HG03135 (cell line): ENCODE measurements around the gene TMEM184B.

Experiments
- ATAC-seq: cut with Tn5 transposase; IDR thresholded peaks from one replicate; pipeline ENCODE4 v1.9.1; 2021; ENCODE audit warnings: mild to moderate bottlenecking, moderate library complexity; ENCODE audit not compliant: unreplicated experiment

Gene TMEM184B

GRCh38 chr22:38282397-38282796 is 9.6 kb upstream of the TMEM184B start:
- ATAC-seq, result no peak

- no peak for ATAC-seq
Measured at GRCh38 chr22:38276166-38276565, 3.4 kb upstream of the TMEM184B start.

GRCh38 chr22:38273135-38273826 is 471 bp upstream of the TMEM184B start:
- ATAC-seq, result no peak

GRCh38 chr22:38271927-38272372 is 860 bp downstream of the TMEM184B start:
- peak; percentile 5 for ATAC-seq

GRCh38 chr22:38271101-38271500 is 1.7 kb downstream of the TMEM184B start:
- no peak for ATAC-seq

GRCh38 chr22:38270091-38270992 is 2.5 kb downstream of the TMEM184B start:
- no peak for ATAC-seq

GRCh38 chr22:38269466-38269865 is 3.3 kb downstream of the TMEM184B start:
- ATAC-seq, result no peak

- ATAC-seq, result no peak
Measured at GRCh38 chr22:38267086-38267485, 5.7 kb downstream of the TMEM184B start.

GRCh38 chr22:38266120-38266519 is 6.7 kb downstream of the TMEM184B start:
- no peak for ATAC-seq

GRCh38 chr22:38264322-38264843 is 8.4 kb downstream of the TMEM184B start:
- no peak for ATAC-seq

- no peak for ATAC-seq
Measured at GRCh38 chr22:38262051-38262795, 10.6 kb downstream of the TMEM184B start.

- no peak for ATAC-seq
Measured at GRCh38 chr22:38260761-38261681, 11.8 kb downstream of the TMEM184B start.

- no peak for ATAC-seq
Measured at GRCh38 chr22:38259370-38259769, 13.4 kb downstream of the TMEM184B start.

GRCh38 chr22:38258895-38259294 is 13.9 kb downstream of the TMEM184B start:
- no peak for ATAC-seq

GRCh38 chr22:38257650-38258250 is 15.1 kb downstream of the TMEM184B start:
- no peak for ATAC-seq

GRCh38 chr22:38257181-38257580 is 15.6 kb downstream of the TMEM184B start:
- ATAC-seq, result no peak

- ATAC-seq, result no peak
Measured at GRCh38 chr22:38255697-38256096, 17.1 kb downstream of the TMEM184B start.

- ATAC-seq, result no peak
Measured at GRCh38 chr22:38251341-38251692, 21.5 kb downstream of the TMEM184B start.

GRCh38 chr22:38250643-38251340 is 22.0 kb downstream of the TMEM184B start:
- no peak for ATAC-seq
